VCaP (cell line): Measurements from ENCODE around the gene NRXN2.

Experiments used
- H3K27ac ChIP-seq: fragments of 450-650 bp; 2 replicates; pipeline ENCODE4 v1.5.1; 2017
- CTCF ChIP-seq: fragments of 450-650 bp; conservative IDR thresholded peaks from 2 replicates; pipeline ENCODE4 v1.5.1; 2017; ENCODE audit warnings: mild to moderate bottlenecking, moderate library complexity

NRXN2 gene

GRCh38 chr11:64619811-64620380 lies 103.1 kb downstream of the NRXN2 start:
- H3K27ac ChIP-seq = no peak overlapping the region
- TF ChIP-seq CTCF = no peak

- H3K27ac ChIP-seq = no peak overlapping the region
These were observed 103.8 kb downstream of the NRXN2 start for GRCh38 chr11:64619196-64619595.

GRCh38 chr11:64616817-64617216 lies 106.2 kb downstream of the NRXN2 start:
- no peak overlapping the region for H3K27ac ChIP-seq
- TF ChIP-seq CTCF = no peak

More at GRCh38 chr11:64619196-64619595, 103.8 kb downstream of the NRXN2 start:
- no peak for TF ChIP-seq CTCF

GRCh38 chr11:64614917-64615316 lies 108.1 kb downstream of the NRXN2 start:
- TF ChIP-seq CTCF = no peak
- no peak overlapping the region for H3K27ac ChIP-seq

- no peak overlapping the region for H3K27ac ChIP-seq
- no peak for TF ChIP-seq CTCF
These were observed 109.3 kb downstream of the NRXN2 start for GRCh38 chr11:64613648-64614047.

- H3K27ac ChIP-seq = no peak overlapping the region
- TF ChIP-seq CTCF = no peak
These were observed 110.9 kb downstream of the NRXN2 start for GRCh38 chr11:64611869-64612646.

- no peak overlapping the region for H3K27ac ChIP-seq
- no peak for TF ChIP-seq CTCF
These were observed 111.8 kb downstream of the NRXN2 start for GRCh38 chr11:64611176-64611575.
